Measurements from ENCODE around the gene UBC. TPM values are rescaled to one million over a fixed set of nuclear protein-coding genes. Genes with fewer than 3 reads are reported as not detected.

The UBC gene
- total and polyA plus RNA-seq, 9 of the 15 experiments (the other 6 are each of a cell fraction or from before 2014, with no cell fraction given) = 533 to 1,153 (median 813) TPM

GRCh38 chr12:124916374-124917134, 2.1 kb upstream of the UBC start (continued):
- no peak for TF ChIP-seq ZFP36 (IDR thresholded peaks at IDR 0.05; ENCODE audit: low read depth, low read length, partially characterized antibody)
- no peak for TF ChIP-seq TSHZ1 (CRISPR knock-in tag; IDR thresholded peaks at IDR 0.05)
- TF ChIP-seq SAP30 (IDR thresholded peaks at IDR 0.05; ENCODE audit: borderline replicate concordance, insufficient read depth, low read depth, low read length, poor library complexity, severe bottlenecking) = no peak
- no peak for TF ChIP-seq ZNF263 (CRISPR knock-in tag; IDR thresholded peaks at IDR 0.05; ENCODE audit: borderline replicate concordance)
- no peak for TF ChIP-seq THAP12 (CRISPR knock-in tag; IDR thresholded peaks at IDR 0.05)
- TF ChIP-seq RBM14 (IDR thresholded peaks at IDR 0.05; ENCODE audit: borderline replicate concordance, insufficient read depth, low read depth, low read length) = no peak
- TF ChIP-seq SFPQ (IDR thresholded peaks at IDR 0.05; ENCODE audit: low read depth, low read length) = no peak
- TF ChIP-seq SIX5 (IDR thresholded peaks at IDR 0.05; ENCODE audit: borderline replicate concordance in 1 of 2, insufficient read depth in 1 of 2, low read depth in 1 of 2, low read length in 2 of 2) = no peak
- no peak for TF ChIP-seq TEAD1 (CRISPR knock-in tag; IDR thresholded peaks at IDR 0.05)
- no peak for TF ChIP-seq RBM39 (optimal IDR thresholded peaks at IDR 0.05; ENCODE audit: low read depth, low read length)
- TF ChIP-seq CBX8 (IDR thresholded peaks at IDR 0.05; ENCODE audit: borderline replicate concordance, extremely low read depth, low read depth, low read length, poor library complexity, severe bottlenecking) = no peak
- TF ChIP-seq BRF2 (IDR thresholded peaks at IDR 0.05; ENCODE audit: borderline replicate concordance, insufficient read depth, insufficient read length) = no peak
- TF ChIP-seq TAL1 (IDR thresholded peaks at IDR 0.05) = no peak
- TF ChIP-seq CEBPG (CRISPR knock-in tag; IDR thresholded peaks at IDR 0.05) = no peak
- no peak for TF ChIP-seq CEBPG (tag; conservative IDR thresholded peaks at IDR 0.05 in 1 of 2, IDR thresholded peaks at IDR 0.05 in 1 of 2)
- no peak for TF ChIP-seq SREBF2 (CRISPR knock-in tag; IDR thresholded peaks at IDR 0.05)

Measured in K562 (cell line).